Retinal pigment epithelial cell (primary cell): ENCODE measurements around the gene NDUFB11.

Experiments used
- DNase-seq: peaks from one replicate; pipeline ENCODE4 v3.0.0-alpha.2; 2010; ENCODE audit warnings: low read depth
- H3K4me3 ChIP-seq: 2 replicates; pipeline ENCODE4 v1.5.1; 2011; ENCODE audit warnings: mild to moderate bottlenecking, low read length, control low read depth, moderate library complexity
- TF ChIP-seq, protein P1 (sequence below): conservative IDR thresholded peaks from 2 replicates; pipeline ENCODE4 v1.5.1; 2011; ENCODE audit warnings: low read depth, low read length, control low read depth, inconsistent platforms

NDUFB11 gene

DNA sequence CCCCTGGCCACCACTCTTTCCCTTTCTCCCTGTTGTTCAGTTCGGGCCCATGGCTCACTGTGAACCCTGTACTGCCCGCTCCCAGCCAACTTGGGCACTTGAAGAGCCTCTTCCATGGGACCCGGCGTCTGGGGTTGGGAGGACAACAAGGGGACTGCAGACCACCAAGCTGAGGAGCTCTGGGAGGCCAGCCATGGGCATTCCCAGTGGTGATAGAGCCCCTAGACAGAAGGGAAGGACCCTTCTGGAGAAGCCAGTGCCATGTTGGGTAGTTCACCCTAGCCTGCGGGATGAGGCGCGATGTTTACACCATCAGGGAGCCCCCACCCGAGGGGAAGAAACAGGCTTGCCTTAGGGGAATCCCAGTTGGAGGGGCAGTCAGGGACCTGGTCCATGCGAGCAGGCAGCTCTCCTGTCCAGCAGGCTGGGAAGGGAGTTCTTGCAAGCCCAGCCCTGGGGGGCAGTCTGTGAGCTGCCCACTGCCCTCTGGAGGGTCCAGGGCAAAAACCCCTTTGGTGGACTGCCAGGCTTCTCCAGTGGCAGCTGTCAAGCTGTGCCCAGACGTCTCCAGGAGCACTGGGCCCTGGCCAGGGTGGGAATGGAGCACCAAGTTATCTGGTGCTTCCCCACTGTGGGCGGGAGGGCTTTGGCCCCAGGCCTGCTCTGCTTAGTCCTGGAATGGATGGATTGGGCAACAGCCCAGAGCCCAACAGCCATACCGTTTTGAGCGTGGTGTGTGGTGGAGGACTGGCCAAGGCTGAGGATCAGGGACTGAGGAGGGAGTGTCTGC, 25.4 kb upstream of the NDUFB11 start:
- no peak overlapping the region for H3K4me3 ChIP-seq
- TF ChIP-seq, protein P1, sequence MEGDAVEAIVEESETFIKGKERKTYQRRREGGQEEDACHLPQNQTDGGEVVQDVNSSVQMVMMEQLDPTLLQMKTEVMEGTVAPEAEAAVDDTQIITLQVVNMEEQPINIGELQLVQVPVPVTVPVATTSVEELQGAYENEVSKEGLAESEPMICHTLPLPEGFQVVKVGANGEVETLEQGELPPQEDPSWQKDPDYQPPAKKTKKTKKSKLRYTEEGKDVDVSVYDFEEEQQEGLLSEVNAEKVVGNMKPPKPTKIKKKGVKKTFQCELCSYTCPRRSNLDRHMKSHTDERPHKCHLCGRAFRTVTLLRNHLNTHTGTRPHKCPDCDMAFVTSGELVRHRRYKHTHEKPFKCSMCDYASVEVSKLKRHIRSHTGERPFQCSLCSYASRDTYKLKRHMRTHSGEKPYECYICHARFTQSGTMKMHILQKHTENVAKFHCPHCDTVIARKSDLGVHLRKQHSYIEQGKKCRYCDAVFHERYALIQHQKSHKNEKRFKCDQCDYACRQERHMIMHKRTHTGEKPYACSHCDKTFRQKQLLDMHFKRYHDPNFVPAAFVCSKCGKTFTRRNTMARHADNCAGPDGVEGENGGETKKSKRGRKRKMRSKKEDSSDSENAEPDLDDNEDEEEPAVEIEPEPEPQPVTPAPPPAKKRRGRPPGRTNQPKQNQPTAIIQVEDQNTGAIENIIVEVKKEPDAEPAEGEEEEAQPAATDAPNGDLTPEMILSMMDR, result no peak
- DNase-seq, result no peak

DNA sequence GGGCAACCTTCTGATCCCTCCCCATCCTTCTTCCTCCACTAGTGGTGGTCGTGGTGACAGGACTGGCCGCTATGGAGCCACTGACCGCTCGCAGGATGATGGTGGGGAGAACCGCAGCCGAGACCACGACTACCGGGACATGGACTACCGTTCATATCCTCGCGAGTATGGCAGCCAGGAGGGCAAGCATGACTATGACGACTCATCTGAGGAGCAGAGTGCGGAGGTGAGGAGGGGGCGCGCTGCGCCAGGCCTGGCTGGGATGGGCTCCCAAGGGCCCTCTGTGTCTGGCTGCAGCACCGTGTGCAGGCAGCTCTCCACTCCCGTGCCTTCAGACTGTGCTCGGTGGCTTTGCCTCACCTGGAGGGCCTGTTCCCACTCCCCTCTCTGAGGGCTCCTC, 24.8 kb upstream of the NDUFB11 start:
- H3K4me3 ChIP-seq, result no peak overlapping the region
- no peak for DNase-seq
- TF ChIP-seq, protein P1, result no peak

DNA sequence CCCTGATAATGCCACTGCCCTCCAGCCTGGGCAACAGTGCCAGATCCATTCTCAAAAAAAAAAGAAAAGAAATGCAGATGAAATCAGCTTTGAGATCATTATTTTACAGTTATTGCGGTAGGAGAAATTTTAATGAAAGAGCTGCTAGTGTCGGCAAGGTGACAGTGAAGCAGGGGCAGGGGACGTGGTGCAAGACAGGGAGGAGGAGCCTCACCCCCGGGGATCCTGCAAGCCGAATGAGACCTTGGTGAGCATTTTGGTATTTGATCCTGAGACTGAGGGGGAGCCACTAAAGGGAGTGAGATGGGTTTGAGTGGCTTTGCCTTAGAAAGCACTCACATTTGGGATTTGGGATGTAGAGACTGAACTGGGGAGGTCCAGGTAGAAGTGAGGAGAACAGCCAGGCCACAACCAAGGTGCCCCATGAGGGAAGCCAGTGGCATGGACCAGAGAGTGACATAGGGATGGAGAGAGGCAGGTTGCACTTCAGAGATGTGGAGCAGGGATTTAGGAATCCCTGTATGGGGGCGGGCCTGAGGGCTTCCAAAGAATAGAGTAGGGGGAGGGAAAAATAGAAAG, 24.1 kb upstream of the NDUFB11 start:
- TF ChIP-seq, protein P1, result no peak
- H3K4me3 ChIP-seq, result no peak overlapping the region
- DNase-seq, result no peak

DNA sequence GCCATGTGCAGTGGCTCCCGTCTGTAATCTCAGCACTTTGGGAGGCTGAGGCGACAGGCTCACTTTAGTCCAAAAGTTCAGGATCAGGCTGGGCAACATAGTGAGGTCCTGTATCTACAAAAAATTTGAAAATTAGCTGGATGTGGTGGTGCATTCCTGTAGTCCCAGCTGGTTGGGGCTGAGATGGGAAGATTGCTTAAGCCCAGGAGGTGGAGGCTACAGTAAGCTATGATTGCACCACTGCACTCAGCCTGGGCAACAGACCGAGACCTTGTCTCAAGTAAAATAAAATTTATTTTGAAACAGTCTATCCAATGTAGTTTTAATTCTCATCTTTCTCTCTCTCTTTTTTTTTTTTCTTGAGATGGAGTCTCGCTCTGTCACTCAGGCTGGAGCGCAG, 21.6 kb upstream of the NDUFB11 start:
- TF ChIP-seq, protein P1, result no peak
- DNase-seq, result no peak

DNA sequence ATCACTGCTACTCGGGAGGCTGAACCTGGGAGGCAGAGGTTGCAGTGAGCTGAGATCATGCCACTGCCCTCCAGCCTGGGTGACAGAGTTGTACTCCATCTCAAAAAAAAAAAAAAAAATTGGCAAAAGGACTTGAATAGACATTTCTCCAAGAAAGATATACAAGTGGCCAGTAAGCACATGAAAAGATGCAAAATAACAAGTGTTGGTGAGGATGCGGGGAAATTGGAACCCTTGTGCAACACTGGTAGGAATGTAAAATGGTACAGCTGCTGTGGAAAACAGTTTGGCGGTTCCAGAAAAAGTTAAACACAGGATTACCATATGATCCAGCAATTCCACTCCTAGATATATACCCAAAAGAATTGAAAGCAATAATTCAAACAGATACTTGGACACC, 19.9 kb upstream of the NDUFB11 start:
- no peak for DNase-seq
- TF ChIP-seq, protein P1, result no peak
- no peak overlapping the region for H3K4me3 ChIP-seq

More for the DNA sequence above, 21.6 kb upstream of the NDUFB11 start:
- no peak overlapping the region for H3K4me3 ChIP-seq

DNA sequence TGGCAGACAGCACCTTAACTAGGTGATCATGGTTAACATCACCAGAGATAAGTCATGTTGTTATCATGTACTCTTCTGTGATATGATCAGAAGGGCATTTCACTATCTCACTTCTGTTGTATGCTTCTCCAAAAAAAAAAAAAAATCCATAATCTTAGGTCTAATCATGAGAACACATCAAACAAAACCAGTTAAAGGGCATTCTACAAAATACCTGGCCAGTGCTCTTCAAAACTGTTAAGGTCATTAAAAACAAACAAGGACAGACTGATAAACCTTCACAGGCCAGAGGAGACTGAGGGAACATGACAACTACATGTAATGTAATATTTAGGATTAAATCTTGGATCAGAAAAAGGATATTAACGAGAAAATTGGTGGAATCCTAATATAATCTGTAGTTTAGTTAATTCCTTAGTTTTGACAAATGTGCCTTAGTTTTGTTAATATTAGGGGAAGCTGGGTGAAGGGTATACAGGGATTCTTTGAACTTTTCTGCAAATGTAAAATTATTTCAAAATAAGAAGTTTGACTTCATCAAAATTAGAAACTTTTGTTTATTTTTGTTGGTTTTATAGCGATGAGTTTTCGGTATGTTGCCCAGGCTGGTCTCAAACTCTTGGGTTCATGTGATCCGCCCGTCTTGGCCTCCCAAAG, 18.6 kb upstream of the NDUFB11 start:
- no peak for DNase-seq
- H3K4me3 ChIP-seq, result no peak overlapping the region
- TF ChIP-seq, protein P1, result no peak

DNA sequence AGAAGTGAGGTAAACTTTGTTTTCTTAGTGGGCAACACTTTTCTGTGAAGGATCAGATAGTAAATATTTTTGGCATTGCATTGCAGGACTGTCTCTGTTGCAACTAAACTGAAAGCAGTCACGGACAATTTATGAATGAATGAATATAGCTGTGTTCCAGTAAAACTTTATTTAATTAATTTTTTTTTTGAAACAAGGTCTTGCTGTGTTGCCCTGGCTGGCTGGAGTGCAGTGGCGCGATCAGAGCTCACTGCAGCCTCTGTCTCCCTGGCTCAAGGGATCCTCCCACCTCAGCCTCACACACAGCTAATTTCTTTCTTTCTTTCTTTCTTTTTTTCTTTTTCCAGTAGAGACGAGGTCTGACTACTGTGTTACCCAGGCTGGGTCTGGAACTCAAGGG, 16.3 kb upstream of the NDUFB11 start:
- H3K4me3 ChIP-seq, result no peak overlapping the region
- TF ChIP-seq, protein P1, result no peak
- no peak for DNase-seq
